DMS53 treated with DMSO at 0.1 percent for 48 hours (cell line): ENCODE data around the gene CD82.
"Not testable (repeated sequence)": the region's sequence is repeated elsewhere in the genome, so short reads cannot be mapped to it uniquely, and the experiment has no call there.

Experiments used
- DNase-seq: peaks from one replicate; lab custom pipeline; 2025; ENCODE audit not compliant: unreplicated experiment; lab: John Stamatoyannopoulos, UW

The CD82 gene

GRCh38 chr11:44533921-44534711 lies 31.3 kb upstream of the CD82 start:
- no peak for DNase-seq

- no peak for DNase-seq
These were observed 30.1 kb upstream of the CD82 start for GRCh38 chr11:44535191-44535980.

DNA sequence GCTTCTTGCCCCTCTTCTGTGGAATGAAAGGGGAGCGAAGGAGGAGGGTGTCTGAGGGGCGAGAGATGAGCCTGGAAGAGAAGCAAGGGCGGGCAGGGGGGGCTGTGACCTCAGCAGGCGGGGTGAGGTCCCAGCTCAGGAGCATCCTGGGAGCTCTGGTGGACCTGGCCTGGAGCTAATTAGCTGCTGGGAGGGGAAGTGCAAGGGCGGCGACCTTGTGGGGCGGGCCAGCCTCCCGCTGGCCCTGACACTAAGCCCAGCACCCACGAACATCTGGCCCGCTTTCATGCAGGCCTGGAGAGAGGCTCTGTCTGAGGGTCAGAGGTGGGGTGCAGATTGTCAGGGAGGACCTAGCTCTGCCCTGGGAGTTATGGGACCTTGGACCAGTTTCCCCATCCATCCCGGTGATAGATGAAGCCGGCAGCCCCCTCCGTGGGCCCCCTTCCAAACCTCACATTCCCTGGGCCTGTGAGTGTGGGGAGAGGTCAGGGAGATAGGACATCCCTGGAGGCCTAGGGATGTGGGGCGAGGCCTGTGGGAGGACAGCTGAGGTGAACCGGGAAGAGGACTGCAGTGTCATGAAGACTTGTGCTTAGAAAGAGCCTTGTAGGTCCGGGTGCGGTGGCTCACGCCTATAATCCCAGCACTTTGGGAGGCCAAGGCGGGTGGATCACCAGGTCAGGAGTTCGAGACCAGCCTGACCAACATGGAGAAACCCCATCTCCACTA lies 28.5 kb upstream of the CD82 start:
- DNase-seq = no peak

DNA sequence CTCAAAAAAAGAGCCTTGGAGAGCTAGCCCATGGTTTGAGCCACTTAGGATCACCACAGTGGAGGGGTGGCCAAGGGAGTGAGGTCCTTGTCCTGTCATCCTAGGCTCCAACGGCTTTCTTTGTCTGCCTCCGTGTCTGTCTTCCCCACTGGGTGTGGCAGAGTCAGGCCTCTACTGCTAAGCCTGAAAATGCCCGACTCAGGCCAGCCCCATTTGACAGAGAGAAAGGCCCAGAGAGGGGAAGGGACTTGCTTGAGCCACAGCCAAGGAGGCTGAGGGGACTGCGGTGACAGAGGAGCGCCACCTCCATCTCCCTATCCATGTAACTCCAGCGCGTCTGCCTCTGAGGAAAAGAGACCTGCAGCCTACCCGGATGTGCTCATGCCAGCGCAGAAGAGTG lies 27.8 kb upstream of the CD82 start:
- DNase-seq = no peak

DNA sequence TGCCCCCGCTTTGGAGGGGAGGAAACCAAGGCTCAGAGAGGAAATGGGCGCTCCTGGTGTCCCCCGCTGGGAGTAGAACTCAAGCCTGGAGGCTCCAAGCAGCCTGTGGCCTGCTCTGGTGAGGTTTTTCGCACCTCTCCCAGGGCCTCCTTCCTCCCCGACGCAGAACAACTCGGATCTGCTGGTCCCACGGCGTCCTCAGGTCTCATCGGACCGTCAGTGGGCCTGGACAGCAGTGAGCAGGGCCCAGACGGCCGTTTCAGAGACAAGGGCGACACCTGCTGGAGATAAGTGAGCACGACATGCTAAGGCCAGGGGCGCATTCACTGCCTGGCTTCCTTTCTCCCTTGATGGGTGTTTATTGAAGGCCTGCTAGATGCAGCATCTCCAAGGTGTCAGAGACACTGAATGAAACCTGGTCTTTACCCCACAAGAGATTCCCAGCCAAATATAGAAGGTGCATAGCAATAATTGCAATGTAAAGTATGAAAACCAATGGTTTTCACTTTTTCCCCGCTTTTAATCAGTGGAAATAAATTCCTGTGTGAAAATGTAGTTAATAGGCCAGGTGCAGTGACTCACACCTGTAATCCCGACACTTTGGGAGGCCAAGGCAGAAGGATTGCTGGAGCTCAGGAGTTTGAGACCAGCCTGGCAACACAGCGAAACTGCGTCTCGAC lies 26.9 kb upstream of the CD82 start:
- peak; percentile 67 for DNase-seq

DNA sequence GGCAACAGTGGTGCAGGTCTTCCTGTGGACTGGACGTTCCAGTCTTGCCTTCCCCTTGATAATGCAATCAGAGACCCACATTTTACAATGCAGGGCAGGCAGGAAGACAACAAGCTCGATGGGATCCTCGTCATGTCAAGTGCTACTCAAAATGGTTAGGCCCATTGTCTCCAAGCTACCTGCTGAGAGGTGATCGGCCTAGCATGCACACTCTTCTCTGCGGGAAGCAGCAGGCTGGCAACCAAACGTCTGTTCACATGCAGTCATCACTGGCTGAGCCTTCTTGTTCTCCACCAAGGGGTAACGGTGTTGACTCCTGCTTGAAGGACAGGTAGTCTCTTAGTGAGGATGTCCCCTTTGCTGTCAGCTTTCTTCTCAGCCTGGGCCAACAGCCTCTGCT lies 25.5 kb upstream of the CD82 start:
- no peak for DNase-seq

DNA sequence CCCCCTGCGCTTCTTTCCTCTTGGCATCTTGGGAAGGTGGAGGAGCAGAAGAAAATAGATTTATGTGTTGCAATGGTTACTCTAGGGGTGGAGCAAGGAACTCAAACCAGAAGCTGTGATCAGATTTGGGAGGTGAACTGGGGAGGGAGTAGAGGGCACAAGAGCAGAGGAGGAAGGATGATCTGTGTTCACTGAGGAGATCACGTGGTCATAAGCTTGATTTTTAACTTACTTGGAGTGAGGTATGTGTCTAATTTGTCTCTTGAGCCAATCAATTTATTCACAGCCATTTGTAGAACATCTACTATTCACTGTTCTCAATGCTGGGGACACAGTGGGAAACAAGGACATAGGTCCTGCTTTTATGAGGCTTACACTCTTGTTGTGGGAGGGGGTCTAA lies 24.8 kb upstream of the CD82 start:
- no peak for DNase-seq

- no peak for DNase-seq
These were observed 23.1 kb upstream of the CD82 start for GRCh38 chr11:44542372-44542771.

DNA sequence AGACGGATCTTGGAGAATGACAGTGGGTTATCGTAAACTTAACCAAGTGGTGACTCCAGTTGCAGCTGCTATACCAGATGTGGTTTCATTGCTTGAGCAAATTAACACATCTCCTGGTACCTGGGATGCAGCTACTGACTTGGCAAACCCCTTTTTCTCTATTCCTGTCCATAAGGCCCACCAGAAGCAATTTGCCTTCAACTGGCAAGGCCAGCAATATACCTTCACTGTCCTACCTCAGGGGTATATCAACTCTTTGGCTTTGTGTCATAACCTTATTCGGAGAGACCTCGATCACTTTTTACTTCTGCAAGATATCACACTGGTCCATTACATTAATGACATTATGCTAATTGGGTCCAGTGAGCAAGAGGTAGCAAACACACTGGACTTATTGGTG lies 18.5 kb upstream of the CD82 start:
- DNase-seq = not testable (repeated sequence)

DNA sequence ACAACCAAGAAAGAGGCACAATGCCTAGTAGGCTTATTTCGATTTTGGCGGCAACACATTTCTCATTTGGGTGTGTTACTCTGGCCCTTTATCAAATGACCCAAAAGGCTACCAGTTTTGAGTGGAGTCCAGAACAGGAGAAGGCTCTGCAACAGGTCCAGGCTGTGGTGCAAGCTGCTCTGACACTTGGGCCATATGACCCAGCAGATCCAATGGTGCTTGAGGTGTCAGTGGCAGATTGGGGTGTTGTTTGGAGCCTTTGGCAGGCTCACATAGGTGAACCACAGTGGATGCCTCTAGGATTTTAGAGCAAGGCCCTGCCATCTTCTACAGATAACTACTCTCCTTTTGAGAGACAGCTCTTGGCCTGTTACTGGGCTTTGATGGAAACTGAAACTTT lies 17.9 kb upstream of the CD82 start:
- DNase-seq = not testable (repeated sequence)

DNA sequence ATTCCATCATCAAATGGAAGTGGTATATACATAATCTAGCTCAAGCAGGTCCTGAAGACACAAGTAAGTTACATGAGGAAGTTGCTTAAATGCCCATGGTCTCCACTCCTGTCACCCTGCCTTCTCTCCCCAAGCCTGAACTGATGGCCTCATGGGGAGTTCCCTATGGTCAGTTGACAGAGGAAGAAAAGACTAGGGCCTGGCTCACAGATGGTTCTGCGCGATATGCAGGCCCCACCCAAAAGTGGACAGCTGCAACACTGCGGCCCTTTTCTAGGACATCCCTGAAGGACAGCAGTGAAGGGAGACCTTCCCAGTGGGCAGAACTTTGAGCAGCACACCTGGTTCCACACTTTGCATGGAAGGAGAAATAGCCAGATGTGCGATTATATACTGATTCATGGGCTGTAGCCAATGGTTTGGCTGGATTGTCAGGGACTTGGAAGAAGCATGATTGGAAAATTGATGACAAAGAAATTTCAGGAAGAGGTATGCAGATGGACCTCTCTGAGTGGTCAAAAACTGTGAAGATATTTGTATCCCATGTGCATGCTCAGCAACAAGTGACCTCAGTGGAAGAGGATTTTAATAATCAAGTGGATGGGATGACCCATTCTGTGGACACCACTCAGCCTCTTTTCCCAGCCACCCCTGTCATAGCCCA lies 17.3 kb upstream of the CD82 start:
- no peak for DNase-seq

- DNase-seq = not testable (repeated sequence)
These were observed 16.3 kb upstream of the CD82 start for GRCh38 chr11:44548961-44549749.

DNA sequence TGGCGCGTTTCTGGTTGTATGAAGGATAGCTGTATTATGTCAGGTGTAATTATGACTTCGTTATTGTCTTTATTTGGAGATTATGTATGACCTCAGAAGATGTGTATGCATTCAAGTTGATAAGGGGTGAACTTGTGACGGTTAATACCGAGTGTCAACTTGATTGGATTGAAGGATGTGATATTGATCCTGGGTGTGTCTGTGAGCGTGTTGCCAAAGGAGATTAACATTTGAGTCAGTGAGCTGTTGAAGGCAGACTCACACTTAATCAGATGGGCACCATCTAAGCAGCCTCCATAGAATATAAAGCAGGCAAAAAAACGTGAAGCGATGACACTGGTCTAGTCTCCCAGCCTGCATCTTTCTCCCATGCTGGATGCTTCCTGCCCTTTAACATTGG lies 15.3 kb upstream of the CD82 start:
- DNase-seq = no peak

GRCh38 chr11:44551456-44552139 lies 13.9 kb upstream of the CD82 start:
- DNase-seq = no peak

DNA sequence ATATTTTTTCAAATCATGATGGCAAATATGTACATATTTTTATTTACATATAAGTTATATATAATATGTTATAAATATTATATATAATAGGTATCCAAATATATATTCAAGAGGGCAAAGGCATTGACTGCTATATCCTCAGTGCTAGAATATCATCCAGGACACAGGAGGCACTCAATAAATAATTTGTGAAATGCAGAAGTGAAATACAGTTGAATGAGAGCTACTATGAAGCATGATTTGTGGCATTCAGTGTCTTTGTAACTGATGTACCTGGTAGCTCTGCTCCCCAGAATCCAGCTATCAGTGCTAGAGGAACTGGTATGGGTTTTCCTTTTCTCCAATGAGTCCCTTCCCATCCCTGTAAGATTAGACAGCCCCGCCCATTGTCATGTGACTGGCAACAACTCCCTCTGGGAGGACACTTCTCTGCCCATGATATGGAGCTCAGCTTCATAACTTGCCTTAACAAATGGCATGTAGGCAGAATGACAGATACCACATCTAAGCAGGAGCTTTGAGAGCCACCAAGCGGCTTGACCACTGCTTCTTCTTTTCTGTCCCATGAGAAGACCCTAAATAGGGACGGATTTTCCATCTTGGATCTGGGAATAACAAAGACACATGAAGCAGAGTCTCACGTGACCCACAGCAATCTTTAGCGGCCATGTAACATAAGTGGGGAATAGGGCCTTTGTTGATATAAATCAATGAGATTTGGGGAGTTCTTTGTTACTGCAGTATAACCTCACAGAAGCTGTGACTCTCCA lies 10.2 kb upstream of the CD82 start:
- DNase-seq = no peak

GRCh38 chr11:44556735-44557409 lies 8.6 kb upstream of the CD82 start:
- peak; percentile 18 for DNase-seq

DNA sequence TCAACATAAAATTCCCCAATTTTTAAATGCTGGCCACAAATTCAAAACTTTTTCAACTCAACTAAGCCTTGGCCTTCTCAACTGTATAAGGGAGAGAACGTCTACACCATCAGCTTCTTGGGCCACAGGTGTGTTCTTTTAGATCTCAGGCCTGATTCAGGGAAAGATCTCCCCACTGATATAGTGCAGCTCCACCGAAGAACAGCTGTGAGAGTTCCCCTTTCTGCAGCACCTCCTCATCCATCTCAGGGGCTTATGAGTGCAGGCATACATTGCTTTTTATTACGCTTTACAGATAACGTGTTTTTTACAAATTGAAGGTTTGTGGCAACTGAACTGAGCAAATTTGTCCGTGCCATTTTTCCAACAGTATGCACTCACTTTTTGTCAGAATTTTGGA lies 8.0 kb upstream of the CD82 start:
- DNase-seq = no peak
